WTC11 (cell line): ENCODE results near the gene IBSP. TPM values are rescaled to one million over a fixed set of nuclear protein-coding genes. Genes with fewer than 3 reads are reported as not detected.

Experiments
- total RNA-seq: library from RNA; stranded (reverse); gene quantifications from 3 replicates; pipeline ENCODE4 v1.2.3, GENCODE V29; 2021

Gene IBSP
- total RNA-seq, 1 experiment from 2014 or later: not detected

Other genes starting within 250 kb of the IBSP start
- gene DSPP, start 191.0 kb upstream of the IBSP start, total RNA-seq: not detected in 3 replicates
- 0.11 TPM in 1 of 3 replicates, not detected in the others for gene DMP1, start 149.3 kb upstream of the IBSP start, total RNA-seq
- not detected in 3 replicates for gene MEPE, start 33.4 kb downstream of the IBSP start, total RNA-seq
- 24.5 to 56.6 TPM (median 31.8 TPM) in 3 replicates for gene SPP1, start 176.2 kb downstream of the IBSP start, total RNA-seq
- gene PKD2, start 208.1 kb downstream of the IBSP start, total RNA-seq: 21.4 to 27.0 TPM (median 25.5 TPM) in 3 replicates